Measurements from ENCODE around the gene CXorf38.

CXorf38 gene

DNA sequence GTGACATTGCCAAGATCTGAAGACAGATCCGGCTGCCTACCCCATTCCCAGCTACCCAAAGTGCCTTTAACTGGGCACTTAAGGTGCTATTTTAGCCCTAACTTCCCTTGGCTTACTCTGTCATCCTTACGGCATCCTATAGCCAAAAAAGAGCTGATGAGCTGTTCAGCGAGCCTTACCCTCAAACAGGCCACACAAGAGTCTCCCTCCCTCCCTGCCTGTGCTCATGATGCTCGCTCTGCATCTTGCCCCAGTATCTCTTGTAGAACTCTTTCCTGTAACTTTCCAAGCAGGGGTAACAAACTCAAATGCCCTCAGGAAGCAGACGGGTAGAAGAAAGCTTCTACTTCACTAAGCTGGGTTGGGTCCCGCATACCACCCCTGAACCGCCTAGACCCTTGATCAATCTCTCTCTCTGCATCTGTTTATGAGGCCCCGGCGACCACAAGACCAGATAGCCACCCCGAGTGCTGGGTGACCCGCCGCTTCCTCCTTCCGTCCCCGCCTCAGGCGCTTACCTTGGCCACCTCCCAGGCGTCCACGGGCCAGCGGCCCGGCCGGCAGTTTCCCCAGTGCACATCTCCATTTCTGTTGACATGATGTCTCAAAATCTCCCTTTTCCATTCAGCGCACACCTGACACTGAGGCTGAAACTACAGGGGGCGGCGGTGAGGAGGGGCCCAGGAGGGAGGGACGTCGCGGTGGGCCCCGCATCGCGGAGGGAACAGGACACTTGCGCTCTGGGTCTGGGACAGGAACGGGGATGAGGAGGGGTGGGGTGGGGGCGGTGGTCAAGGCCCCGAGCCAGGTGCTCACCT, 663 bp downstream of the CXorf38 start (continued):
- TF ChIP-seq, protein P1, sequence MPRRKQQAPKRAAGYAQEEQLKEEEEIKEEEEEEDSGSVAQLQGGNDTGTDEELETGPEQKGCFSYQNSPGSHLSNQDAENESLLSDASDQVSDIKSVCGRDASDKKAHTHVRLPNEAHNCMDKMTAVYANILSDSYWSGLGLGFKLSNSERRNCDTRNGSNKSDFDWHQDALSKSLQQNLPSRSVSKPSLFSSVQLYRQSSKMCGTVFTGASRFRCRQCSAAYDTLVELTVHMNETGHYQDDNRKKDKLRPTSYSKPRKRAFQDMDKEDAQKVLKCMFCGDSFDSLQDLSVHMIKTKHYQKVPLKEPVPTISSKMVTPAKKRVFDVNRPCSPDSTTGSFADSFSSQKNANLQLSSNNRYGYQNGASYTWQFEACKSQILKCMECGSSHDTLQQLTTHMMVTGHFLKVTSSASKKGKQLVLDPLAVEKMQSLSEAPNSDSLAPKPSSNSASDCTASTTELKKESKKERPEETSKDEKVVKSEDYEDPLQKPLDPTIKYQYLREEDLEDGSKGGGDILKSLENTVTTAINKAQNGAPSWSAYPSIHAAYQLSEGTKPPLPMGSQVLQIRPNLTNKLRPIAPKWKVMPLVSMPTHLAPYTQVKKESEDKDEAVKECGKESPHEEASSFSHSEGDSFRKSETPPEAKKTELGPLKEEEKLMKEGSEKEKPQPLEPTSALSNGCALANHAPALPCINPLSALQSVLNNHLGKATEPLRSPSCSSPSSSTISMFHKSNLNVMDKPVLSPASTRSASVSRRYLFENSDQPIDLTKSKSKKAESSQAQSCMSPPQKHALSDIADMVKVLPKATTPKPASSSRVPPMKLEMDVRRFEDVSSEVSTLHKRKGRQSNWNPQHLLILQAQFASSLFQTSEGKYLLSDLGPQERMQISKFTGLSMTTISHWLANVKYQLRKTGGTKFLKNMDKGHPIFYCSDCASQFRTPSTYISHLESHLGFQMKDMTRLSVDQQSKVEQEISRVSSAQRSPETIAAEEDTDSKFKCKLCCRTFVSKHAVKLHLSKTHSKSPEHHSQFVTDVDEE (CRISPR knock-in tag; IDR thresholded peaks at IDR 0.05), result no peak

DNA sequence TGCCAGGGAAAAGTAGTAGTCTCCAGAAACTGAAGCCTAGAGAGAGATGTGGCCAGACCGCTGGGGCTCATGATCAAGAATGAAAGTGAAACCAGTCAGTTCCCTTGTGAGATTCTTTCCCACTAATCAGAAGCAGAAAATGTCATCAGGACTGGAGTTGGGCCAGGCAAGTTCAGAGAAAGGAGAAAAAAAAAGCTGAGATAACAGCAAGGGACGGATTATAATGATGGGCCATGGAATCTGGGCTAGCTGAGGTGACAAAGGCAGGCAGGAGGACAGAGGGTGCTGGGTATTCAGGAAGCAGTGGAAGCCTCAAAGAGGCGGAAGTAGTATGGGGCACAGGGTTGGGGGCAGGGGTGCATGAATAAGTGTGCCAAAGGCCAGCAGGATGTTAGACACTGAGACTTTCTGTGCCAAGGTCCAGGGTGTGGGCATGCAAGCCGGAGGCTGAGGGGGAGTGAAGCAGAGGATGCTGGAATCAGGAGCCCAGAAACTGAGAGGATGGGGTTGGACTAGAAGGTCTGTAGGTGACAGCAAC, 2.5 kb downstream of the CXorf38 start:
- TF ChIP-seq GLIS3 (CRISPR knock-in tag; IDR thresholded peaks at IDR 0.05), result no peak
- TF ChIP-seq ESRRG (CRISPR knock-in tag; IDR thresholded peaks at IDR 0.05), result no peak
- no peak for TF ChIP-seq CSDC2 (CRISPR knock-in tag; IDR thresholded peaks at IDR 0.05)
- TF ChIP-seq PPARA (CRISPR knock-in tag; IDR thresholded peaks at IDR 0.05; ENCODE audit: borderline replicate concordance), result no peak
- TF ChIP-seq, protein P2, sequence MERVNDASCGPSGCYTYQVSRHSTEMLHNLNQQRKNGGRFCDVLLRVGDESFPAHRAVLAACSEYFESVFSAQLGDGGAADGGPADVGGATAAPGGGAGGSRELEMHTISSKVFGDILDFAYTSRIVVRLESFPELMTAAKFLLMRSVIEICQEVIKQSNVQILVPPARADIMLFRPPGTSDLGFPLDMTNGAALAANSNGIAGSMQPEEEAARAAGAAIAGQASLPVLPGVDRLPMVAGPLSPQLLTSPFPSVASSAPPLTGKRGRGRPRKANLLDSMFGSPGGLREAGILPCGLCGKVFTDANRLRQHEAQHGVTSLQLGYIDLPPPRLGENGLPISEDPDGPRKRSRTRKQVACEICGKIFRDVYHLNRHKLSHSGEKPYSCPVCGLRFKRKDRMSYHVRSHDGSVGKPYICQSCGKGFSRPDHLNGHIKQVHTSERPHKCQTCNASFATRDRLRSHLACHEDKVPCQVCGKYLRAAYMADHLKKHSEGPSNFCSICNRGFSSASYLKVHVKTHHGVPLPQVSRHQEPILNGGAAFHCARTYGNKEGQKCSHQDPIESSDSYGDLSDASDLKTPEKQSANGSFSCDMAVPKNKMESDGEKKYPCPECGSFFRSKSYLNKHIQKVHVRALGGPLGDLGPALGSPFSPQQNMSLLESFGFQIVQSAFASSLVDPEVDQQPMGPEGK (CRISPR knock-in tag; IDR thresholded peaks at IDR 0.05; ENCODE audit: borderline replicate concordance), result no peak
- no peak for TF ChIP-seq TOX (CRISPR knock-in tag; IDR thresholded peaks at IDR 0.05; ENCODE audit: borderline replicate concordance)
- no peak for TF ChIP-seq BACH2 (CRISPR knock-in tag; IDR thresholded peaks at IDR 0.05; ENCODE audit: borderline replicate concordance)
- TF ChIP-seq, protein P1 (CRISPR knock-in tag; IDR thresholded peaks at IDR 0.05), result no peak
- no peak for TF ChIP-seq ZFP30 (CRISPR knock-in tag; IDR thresholded peaks at IDR 0.05)
- TF ChIP-seq, protein P3, sequence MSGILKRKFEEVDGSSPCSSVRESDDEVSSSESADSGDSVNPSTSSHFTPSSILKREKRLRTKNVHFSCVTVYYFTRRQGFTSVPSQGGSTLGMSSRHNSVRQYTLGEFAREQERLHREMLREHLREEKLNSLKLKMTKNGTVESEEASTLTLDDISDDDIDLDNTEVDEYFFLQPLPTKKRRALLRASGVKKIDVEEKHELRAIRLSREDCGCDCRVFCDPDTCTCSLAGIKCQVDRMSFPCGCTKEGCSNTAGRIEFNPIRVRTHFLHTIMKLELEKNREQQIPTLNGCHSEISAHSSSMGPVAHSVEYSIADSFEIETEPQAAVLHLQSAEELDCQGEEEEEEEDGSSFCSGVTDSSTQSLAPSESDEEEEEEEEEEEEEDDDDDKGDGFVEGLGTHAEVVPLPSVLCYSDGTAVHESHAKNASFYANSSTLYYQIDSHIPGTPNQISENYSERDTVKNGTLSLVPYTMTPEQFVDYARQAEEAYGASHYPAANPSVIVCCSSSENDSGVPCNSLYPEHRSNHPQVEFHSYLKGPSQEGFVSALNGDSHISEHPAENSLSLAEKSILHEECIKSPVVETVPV (CRISPR knock-in tag; IDR thresholded peaks at IDR 0.05), result no peak
- TF ChIP-seq, protein P4, sequence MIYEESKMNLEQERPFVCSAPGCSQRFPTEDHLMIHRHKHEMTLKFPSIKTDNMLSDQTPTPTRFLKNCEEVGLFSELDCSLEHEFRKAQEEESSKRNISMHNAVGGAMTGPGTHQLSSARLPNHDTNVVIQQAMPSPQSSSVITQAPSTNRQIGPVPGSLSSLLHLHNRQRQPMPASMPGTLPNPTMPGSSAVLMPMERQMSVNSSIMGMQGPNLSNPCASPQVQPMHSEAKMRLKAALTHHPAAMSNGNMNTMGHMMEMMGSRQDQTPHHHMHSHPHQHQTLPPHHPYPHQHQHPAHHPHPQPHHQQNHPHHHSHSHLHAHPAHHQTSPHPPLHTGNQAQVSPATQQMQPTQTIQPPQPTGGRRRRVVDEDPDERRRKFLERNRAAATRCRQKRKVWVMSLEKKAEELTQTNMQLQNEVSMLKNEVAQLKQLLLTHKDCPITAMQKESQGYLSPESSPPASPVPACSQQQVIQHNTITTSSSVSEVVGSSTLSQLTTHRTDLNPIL (CRISPR knock-in tag; IDR thresholded peaks at IDR 0.05; ENCODE audit: low read depth), result no peak
- ATAC-seq, result peak; percentile 36

DNA sequence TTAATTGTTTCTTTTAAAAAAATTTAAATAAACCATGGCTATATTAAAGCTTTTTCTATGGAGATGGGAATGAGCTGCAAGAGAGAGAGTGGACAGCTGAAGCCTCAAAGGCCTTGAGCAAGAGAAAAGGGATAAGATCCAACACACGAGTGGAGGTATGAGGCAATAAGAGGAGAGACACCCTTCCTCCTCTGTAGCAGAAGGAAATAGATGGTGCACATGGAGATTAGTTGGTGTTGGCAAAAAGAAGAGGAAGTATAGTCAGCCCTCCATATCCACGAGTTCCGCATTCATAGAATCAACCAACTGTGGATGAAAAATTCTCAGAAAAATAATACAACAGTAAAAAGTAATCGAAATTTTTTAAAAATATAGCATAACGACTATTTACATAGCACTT, 3.2 kb downstream of the CXorf38 start:
- no peak for ATAC-seq
- TF ChIP-seq, protein P1 (CRISPR knock-in tag; IDR thresholded peaks at IDR 0.05), result no peak
- no peak for TF ChIP-seq ZNF565 (CRISPR knock-in tag; conservative IDR thresholded peaks at IDR 0.05; ENCODE audit: low read depth)
- TF ChIP-seq ZNF8 (CRISPR knock-in tag; IDR thresholded peaks at IDR 0.05), result no peak
- TF ChIP-seq, protein P3 (CRISPR knock-in tag; IDR thresholded peaks at IDR 0.05), result no peak
- TF ChIP-seq GLIS3 (CRISPR knock-in tag; IDR thresholded peaks at IDR 0.05), result no peak
- TF ChIP-seq, protein P5, sequence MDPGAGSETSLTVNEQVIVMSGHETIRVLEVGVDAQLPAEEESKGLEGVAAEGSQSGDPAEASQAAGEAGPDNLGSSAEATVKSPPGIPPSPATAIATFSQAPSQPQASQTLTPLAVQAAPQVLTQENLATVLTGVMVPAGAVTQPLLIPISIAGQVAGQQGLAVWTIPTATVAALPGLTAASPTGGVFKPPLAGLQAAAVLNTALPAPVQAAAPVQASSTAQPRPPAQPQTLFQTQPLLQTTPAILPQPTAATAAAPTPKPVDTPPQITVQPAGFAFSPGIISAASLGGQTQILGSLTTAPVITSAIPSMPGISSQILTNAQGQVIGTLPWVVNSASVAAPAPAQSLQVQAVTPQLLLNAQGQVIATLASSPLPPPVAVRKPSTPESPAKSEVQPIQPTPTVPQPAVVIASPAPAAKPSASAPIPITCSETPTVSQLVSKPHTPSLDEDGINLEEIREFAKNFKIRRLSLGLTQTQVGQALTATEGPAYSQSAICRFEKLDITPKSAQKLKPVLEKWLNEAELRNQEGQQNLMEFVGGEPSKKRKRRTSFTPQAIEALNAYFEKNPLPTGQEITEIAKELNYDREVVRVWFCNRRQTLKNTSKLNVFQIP (CRISPR knock-in tag; IDR thresholded peaks at IDR 0.05; ENCODE audit: borderline replicate concordance, low read depth), result no peak
- no peak for TF ChIP-seq RARB (CRISPR knock-in tag; IDR thresholded peaks at IDR 0.05)
